Left ventricle myocardium superior (tissue), 1 donor: ENCODE results near the gene RIOK1. TPM values are rescaled to one million over a fixed set of nuclear protein-coding genes. Genes with fewer than 3 reads are reported as not detected.
"Not testable (repeated sequence)": the region's sequence is repeated elsewhere in the genome, so short reads cannot be mapped to it uniquely, and the experiment has no call there.

Experiments used
- ATAC-seq: fragments of 200-7000 bp; cut with Tn5 transposase; one replicate; pipeline ENCODE4 v1.9.1; 2020; ENCODE audit warnings: mild to moderate bottlenecking, moderate library complexity
- DNase-seq: peaks from one replicate; pipeline ENCODE4 v3.0.0-alpha.2; 2020
- intact Hi-C: fragments of 100-400 bp; cut with micrococcal nuclease; formaldehyde crosslinking; loops from one replicate; pipeline ENCODE4 v1.11.0; 2022
- total RNA-seq: library from RNA; stranded (reverse); fragmentation: NEBNext Ultra II Directional; extraction: Animal tissue kit (Norgen Biotek cat#: 25700); gene quantifications from one replicate; pipeline ENCODE4 v1.2.1, GENCODE V29; 2021
- donor health status: DM: no; HTN: yes; CAD: no; lungs with severe emphysema.

Gene RIOK1
- total RNA-seq, 1 donor from 2014 or later = 10.8 TPM

DNA sequence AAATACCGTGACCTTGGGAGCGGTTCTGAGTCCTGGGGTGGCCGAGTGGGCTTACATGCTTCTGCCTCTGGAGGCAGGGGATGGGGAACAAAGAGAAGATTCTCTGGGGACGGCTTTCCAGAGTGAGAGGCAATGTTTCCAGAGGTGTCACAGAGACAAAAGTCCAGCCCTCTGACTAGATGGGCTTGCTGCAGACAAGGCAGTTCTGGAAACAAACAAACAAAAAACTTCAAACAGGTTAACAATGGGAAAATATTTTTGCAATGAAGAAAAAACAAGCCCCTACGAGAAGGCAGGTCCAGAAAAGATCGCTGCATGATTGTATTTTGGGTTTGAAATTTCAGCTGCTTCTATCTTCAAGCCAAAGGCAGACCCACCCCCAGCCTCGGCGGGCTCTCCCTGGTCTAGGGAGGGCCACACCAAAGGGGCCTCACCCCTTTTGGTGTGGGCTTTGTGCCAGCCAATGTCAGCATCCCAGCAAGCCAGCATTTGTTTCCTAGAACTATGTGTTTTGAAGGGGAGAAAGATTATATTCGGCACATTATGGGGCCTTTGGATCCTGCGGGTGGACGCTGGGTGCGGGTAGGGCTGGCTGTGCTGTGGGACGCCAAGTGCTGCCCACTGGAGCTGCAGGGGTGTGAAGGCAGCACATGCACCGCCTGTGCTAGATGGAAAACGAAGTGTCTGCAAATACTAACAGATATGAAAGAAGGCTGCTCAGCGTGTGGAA, 42.9 kb downstream of the RIOK1 start:
- DNase-seq = no peak
- no peak for ATAC-seq
- intact Hi-C loops = no loop called here

GRCh38 chr6:7433121-7433617, 43.6 kb downstream of the RIOK1 start:
- no peak for ATAC-seq
- no peak for DNase-seq
- intact Hi-C loops = no loop called here

- intact Hi-C loops = no loop called here
- ATAC-seq (no peak), DNase-seq (no peak)
Measured at GRCh38 chr6:7434672-7435071, 45.1 kb downstream of the RIOK1 start.

- intact Hi-C loops = no loop called here
Measured at GRCh38 chr6:7438011-7438410, 48.4 kb downstream of the RIOK1 start.

GRCh38 chr6:7439228-7439627, 49.6 kb downstream of the RIOK1 start:
- DNase-seq (no peak), ATAC-seq (peak; percentile 34)
- intact Hi-C loops = no loop called here

More at GRCh38 chr6:7438011-7438410, 48.4 kb downstream of the RIOK1 start:
- no peak for ATAC-seq
- no peak for DNase-seq

DNA sequence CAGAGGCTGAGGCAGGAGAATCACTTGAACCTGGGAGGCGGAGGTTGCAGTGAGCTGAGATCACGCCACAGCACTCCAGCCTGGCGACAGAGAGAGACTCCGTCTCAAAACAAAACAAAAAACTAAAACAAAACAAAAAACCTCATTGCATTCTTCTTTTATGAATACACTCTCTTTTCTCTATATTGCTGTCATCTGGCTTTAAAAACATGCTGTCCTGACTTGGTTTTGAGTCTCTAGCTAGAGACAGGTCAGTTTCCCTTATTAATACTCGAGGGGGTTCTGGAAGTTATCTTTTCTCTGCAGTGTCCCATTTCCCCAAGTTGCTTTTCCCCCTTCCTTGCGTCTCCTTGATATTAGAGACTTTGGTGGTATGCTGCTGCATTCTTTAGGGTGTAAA, 50.9 kb downstream of the RIOK1 start:
- no peak for ATAC-seq
- no peak for DNase-seq
- intact Hi-C loops = no loop called here

DNA sequence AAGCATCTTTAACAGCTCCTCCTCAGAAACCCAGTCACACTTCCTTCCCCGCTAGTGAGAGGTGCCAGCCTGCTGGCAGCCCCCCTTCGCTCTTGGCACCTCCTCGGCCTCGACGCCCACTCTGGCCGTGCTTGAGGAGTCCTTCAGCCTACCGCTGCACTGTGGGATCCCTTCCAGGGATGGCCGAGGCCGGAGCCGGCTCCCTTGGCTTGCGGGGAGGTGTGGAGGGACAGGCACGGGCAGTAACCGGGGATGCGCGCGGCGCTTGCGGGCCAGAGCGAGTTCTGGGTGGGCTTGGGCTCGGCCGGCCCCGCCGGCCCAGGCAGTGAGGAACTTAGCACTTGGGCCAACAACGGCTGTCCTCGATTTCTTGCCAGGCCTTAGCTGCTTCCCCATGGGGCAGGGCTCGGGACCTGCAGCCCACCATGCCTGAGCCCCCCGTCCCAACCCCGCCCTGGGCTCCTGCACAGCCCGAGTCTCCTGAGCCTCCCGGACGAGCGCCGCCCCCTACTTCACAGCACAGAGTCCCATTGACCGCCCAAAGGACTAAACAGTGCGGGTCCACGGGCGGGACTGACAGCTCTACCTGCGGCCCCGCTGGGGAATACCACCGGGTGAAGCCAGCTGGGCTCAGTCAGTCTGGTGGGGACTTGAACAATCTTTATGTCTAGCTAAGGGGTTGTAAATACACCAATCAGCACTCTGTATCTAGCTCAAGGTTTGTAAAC, 51.6 kb downstream of the RIOK1 start:
- ATAC-seq (no peak), DNase-seq (no peak)
- intact Hi-C loops = no loop called here

- no peak for ATAC-seq
- intact Hi-C loops = no loop called here
- no peak for DNase-seq
Measured at GRCh38 chr6:7442467-7442866, 52.9 kb downstream of the RIOK1 start.

DNA sequence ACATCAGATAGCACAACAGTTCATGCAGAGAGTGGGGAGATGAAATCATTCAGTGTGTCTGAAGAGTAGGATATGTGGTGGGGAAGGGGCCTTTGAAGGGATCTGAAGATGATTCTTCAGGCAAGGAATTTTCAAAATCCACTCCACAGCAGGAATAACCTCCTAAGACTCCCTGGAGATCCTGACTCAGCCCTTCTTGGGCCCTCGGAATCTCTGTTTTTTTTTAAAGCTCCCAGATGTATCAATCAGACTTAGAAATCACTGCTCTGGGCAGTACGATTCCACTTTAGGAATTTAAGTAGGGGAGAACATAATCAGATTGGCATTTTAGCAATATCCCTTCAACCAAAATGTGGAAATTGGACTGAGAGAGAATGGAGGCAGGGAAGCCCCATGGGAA, 55.5 kb downstream of the RIOK1 start:
- ATAC-seq (no peak), DNase-seq (no peak)
- intact Hi-C loops = no loop called here

DNA sequence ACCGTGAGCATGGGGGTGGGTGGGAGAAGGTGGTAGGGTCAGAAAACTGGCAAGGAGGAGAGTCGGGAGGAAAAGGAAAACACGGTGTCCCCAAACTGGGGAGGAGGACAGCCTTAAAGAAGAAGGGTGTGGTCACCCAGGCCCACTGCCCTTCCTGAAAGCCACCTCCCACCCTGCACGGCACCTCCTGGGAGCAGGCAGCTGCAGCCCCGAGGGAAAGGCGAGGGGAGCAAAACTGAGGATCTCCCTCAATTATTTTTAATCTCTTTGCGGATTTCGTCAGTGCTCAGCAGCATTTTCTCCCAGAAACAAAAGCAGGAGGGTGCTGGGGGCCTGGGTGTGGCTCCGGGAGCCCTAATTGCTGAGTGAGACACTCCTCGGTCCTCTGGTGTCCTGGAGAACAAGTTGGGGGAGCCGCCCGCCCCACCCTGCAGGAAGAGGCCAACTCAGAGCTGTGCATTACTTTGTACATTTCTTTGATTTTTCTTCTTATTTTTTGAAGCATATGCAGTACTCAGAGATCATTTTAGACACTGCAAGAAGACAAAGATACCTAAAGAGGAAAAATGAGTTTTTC, 56.4 kb downstream of the RIOK1 start:
- ATAC-seq = no peak
- intact Hi-C loops = no loop called here

DNA sequence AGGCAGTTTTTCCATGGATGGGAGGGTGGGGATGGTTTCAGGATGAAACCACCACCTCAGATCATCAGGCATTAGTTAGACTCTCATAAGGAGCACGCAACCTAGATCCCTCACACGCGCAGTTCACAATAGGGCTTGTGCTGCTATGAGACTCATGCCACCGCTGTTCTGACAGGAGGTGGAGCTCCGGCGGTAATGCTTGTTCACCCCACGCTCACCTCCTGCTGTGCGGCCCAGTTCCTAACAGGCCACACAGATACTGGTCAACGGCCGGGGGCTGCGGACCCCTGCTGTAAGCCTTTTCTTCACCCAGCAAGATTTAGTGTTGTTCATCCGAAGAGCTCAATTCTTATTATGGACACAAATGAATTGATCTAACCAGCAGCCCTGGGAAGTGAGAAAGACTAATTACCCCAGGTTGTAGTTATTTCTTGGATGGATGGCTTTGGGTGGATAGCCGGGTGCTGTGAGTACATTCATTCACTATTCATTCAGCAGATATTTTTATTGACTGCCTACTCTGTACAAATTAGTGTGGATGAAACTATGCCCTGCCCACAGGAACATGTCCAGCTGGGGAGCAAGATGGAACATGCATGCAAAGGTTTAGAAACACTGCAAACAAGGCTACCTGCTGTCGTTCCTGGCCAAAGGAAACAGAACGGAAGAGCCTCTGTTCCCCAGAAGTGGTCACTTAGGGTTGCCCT, 57.2 kb downstream of the RIOK1 start:
- intact Hi-C loops = no loop called here
- no peak for DNase-seq
- peak; percentile 52 for ATAC-seq

More for the DNA sequence above, 56.4 kb downstream of the RIOK1 start:
- no peak for DNase-seq

GRCh38 chr6:7448232-7448631, 58.6 kb downstream of the RIOK1 start:
- ATAC-seq = no peak
- no peak for DNase-seq
- intact Hi-C loops = no loop called here

DNA sequence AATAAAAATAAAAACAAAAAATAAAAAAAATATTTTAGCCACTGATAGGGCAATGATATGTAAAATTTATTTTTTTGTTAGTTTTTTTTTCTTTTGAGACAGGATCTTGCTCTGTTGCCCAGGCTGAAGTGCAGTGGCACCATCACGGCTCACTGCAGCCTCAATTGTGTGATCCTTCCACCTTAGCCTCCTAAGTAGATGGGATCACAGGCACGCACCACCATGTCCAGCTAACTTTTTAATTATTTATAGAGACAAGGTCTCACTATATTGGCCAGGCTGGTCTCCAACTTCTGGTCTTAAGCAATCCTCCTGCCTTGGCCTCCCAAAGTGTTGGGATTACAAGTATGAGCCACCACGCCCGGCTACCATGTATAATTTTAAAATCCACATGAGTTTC, 59.4 kb downstream of the RIOK1 start:
- intact Hi-C loops = no loop called here
- DNase-seq (no peak), ATAC-seq (no peak)

DNA sequence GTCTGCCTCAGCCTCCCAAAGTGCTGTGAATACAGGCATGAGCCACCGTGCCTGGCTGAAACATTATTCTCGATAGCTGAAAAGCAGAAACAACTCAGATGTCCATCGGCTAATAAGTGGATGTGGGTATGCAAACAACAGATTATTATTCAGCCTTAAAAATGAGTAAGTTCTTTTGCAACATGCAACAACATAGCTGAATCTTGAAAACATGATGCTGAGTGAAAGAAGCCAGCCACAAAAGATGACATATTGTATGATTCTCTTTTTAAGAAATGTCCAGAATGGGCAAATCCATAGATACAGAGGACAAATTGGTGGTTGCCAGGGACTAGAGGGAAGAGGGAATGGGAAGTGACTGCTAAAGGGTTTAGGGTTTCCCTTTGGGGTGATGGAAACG, 61.7 kb downstream of the RIOK1 start:
- intact Hi-C loops = no loop called here
- ATAC-seq = no peak
- DNase-seq = no peak

DNA sequence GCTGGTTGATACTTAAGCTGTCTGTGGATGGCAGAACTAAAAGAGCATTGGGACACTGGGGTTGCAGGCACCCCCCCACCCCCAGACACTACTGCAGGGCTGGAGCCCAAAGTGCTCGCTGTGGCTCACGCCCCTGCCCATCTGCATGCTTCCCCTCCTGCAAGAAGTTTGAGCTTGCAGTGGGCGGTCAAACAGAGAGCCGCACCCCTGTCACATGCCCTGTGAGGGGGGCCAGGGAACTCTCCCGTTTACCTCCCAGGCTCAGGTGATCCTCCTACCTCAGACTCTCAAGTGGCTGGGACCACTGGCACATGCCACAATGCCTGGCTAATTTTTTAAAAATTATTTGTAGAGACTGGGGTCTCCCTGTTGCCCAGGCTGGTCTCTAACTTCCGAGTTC, 63.3 kb downstream of the RIOK1 start:
- DNase-seq (no peak), ATAC-seq (no peak)
- intact Hi-C loops = no loop called here

- intact Hi-C loops = no loop called here
- ATAC-seq (no peak), DNase-seq (no peak)
Measured at GRCh38 chr6:7454696-7455358, 65.2 kb downstream of the RIOK1 start.

- DNase-seq, ATAC-seq, intact Hi-C loops: not testable (repeated sequence)
Measured at GRCh38 chr6:7456302-7456701, 66.7 kb downstream of the RIOK1 start.

DNA sequence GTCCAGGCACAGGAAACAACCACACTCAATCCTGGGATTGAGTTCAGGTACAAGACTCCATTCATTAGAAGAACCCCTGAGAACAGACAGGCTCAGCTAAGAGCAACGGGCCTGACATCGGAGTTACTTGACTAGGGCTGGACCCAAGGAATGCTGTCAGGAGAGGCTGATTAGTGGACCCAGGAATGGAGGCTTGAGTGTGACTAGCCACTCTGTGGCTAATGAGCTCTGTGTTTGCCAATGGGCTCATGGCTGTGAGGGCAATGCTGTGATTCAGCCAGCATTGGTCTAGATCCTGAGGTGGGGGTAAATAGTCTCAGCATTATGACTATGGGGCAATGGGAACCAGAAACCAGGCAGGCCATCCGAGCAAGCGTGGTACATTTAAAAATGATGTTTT, 71.8 kb downstream of the RIOK1 start:
- DNase-seq (no peak), ATAC-seq (no peak)
- intact Hi-C loops = no loop called here

DNA sequence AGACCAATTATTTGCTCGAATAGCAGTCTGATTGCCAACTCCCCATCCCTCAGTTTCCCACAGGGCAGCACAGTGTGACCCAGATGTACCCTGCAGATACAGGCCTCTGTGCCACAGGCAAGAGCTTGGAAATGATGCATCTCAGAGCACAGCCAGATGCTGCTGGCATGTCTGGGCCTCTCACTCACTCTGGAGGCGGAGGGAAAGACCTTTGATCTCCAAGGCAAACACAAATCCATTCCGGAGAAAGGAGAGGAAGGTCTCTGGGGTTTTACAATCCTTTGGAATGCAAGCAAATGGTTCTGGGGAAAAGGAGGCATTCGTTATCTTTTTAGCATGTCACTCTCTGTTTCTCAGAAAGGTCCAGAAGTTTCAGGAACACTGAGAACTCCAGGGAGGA, 74.2 kb downstream of the RIOK1 start:
- no peak for DNase-seq
- ATAC-seq = no peak
- intact Hi-C loops = no loop called here
